HG03097 (cell line): ENCODE measurements around the gene CASP5.
A peak's percentile ranks its signal among the peaks of the same experiment; 100 is the strongest.
"Not testable (repeated sequence)": the region's sequence is repeated elsewhere in the genome, so short reads cannot be mapped to it uniquely, and the experiment has no call there.

Source experiments
- ATAC-seq: cut with Tn5 transposase; IDR thresholded peaks from one replicate; pipeline ENCODE4 v1.9.1; 2021; ENCODE audit not compliant: unreplicated experiment, low FRiP score

CASP5 gene

GRCh38 chr11:105034388-105034787 lies 11.4 kb upstream of the CASP5 start:
- ATAC-seq, result not testable (repeated sequence)

GRCh38 chr11:105033781-105034180 lies 10.8 kb upstream of the CASP5 start:
- ATAC-seq, result no peak

- no peak for ATAC-seq
These were observed 10.4 kb upstream of the CASP5 start for GRCh38 chr11:105033343-105033742.

GRCh38 chr11:105032495-105032894 lies 9.5 kb upstream of the CASP5 start:
- no peak for ATAC-seq

GRCh38 chr11:105027678-105028077 lies 4.7 kb upstream of the CASP5 start:
- no peak for ATAC-seq

- no peak for ATAC-seq
These were observed 1.4 kb upstream of the CASP5 start for GRCh38 chr11:105024394-105024793.

GRCh38 chr11:105022527-105022926 lies 441 bp downstream of the CASP5 start:
- no peak for ATAC-seq

- no peak for ATAC-seq
These were observed 15.5 kb downstream of the CASP5 start for GRCh38 chr11:105007463-105007862.

GRCh38 chr11:105005451-105005845 lies 17.5 kb downstream of the CASP5 start:
- no peak for ATAC-seq

GRCh38 chr11:105004021-105004420 lies 18.9 kb downstream of the CASP5 start:
- ATAC-seq, result no peak

GRCh38 chr11:105003151-105003550 lies 19.8 kb downstream of the CASP5 start:
- no peak for ATAC-seq

GRCh38 chr11:105000797-105001196 lies 22.2 kb downstream of the CASP5 start:
- peak; percentile 81 for ATAC-seq

GRCh38 chr11:105000167-105000566 lies 22.8 kb downstream of the CASP5 start:
- ATAC-seq, result no peak

- no peak for ATAC-seq
These were observed 23.2 kb downstream of the CASP5 start for GRCh38 chr11:104999721-105000120.

- ATAC-seq, result no peak
These were observed 25.7 kb downstream of the CASP5 start for GRCh38 chr11:104997288-104997687.

GRCh38 chr11:104995001-104995408 lies 28.0 kb downstream of the CASP5 start:
- ATAC-seq, result no peak

- ATAC-seq, result no peak
These were observed 30.2 kb downstream of the CASP5 start for GRCh38 chr11:104992781-104993180.

- ATAC-seq, result no peak
These were observed 31.0 kb downstream of the CASP5 start for GRCh38 chr11:104991994-104992393.

- ATAC-seq, result no peak
These were observed 38.2 kb downstream of the CASP5 start for GRCh38 chr11:104984808-104985207.

- peak; percentile 56 for ATAC-seq
These were observed 43.1 kb downstream of the CASP5 start for GRCh38 chr11:104979839-104980238.

- ATAC-seq, result no peak
These were observed 49.4 kb downstream of the CASP5 start for GRCh38 chr11:104973616-104974015.

GRCh38 chr11:104972924-104973323 lies 50.0 kb downstream of the CASP5 start:
- not testable (repeated sequence) for ATAC-seq

- no peak for ATAC-seq
These were observed 52.2 kb downstream of the CASP5 start for GRCh38 chr11:104970756-104971155.
